ENCODE results near the gene RPL5. TPM values are rescaled to one million over a fixed set of nuclear protein-coding genes. Genes with fewer than 3 reads are reported as not detected.
A peak's percentile ranks its signal among the peaks of the same experiment; 100 is the strongest.

RPL5 gene
- polyA plus RNA-seq, 1 donor (not counting 4 experiments of a cell fraction or from before 2014, with no cell fraction given) = 2,236 TPM

DNA sequence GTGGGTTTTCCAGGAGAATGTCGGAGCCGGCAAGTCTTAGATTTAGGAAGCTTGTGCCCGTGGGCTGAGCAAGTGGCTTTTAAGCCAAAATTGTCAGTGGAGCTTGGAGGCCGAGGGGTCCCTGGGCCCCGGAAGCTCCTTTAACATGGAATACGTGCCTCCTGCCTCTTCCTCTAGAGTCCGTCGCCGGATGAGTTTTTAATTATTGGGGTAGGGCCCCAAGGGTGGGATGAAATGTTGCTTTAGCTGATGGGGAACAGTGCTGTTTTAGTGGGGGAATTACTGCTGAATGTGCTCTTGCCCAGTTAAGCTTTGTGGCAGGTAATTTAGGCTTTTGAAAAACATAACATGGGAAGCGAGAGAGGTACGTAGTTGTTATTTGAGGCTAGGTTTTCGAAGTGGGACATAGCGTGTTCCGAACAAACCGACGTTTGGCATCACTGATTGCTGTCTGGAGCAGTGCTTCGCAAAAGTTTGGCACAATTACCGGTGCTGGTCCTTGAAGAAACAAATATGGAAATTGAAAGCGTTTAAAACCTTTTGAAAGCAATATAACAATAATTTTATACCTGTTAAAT, 786 bp downstream of the RPL5 start:
- FAIRE-seq (no peak), DNase-seq (ENCODE audit: low read depth, low spot score) (no peak)
- dilution Hi-C loops (cut with MboI; ENCODE audit: extremely low pct_ligation_motif_present, low sequenced_read_pairs) = no loop called here
- Histone ChIP-seq H3K27me3 (ENCODE audit: control insufficient read depth, extremely low read depth, insufficient read depth, low read length) (no peaks in the 10 kb centered on the region), H3K9ac (ENCODE audit: control insufficient read depth, extremely low read depth, insufficient read depth, low read length) (peak overlapping the region; percentile 100), H3K36me3 (ENCODE audit: control insufficient read depth in 2 of 2, extremely low read depth in 1 of 2, insufficient read depth in 2 of 2, low read length in 2 of 2) (peaks cover 14 to 16% of the 10 kb centered on the region in 2 experiments), H3K4me2 (ENCODE audit: control insufficient read depth, extremely low read depth, insufficient read depth, low read depth, low read length) (peak overlapping the region; percentile 90), H3K4me3 (ENCODE audit: control insufficient read depth in 2 of 3, extremely low read depth in 1 of 3, insufficient read depth in 2 of 3, low read depth in 1 of 3, low read length in 3 of 3) (peak overlapping the region; percentile 98 to 100 (median 99)), H3K27ac (ENCODE audit: control insufficient read depth, insufficient read depth, low read length) (peak overlapping the region; percentile 98), H3K9me3 (ENCODE audit: control insufficient read depth, low read depth, low read length) (no peaks in the 10 kb centered on the region), H3K9me1 (ENCODE audit: control insufficient read depth, extremely low read depth, insufficient read depth, low read length) (no peaks in the 10 kb centered on the region), H2AFZ (ENCODE audit: control insufficient read depth, low read length) (no peak overlapping the region), H4K20me1 (ENCODE audit: control insufficient read depth, extremely low read depth, insufficient read depth, low read length) (peaks cover 22% of the 10 kb centered on the region), H3K4me1 (ENCODE audit: control insufficient read depth, extremely low read depth, insufficient read depth, low read length) (peaks cover 21% of the 10 kb centered on the region), H3K79me2 (ENCODE audit: control insufficient read depth, insufficient read depth, low read length) (peaks cover 58% of the 10 kb centered on the region)
- TF ChIP-seq CTCF (optimal IDR thresholded peaks at IDR 0.05 in 1 of 3, IDR thresholded peaks at IDR 0.05 in 1 of 3, conservative IDR thresholded peaks at IDR 0.05 in 1 of 3; ENCODE audit: extremely low read depth in 1 of 3, insufficient read depth in 2 of 3, low read length in 3 of 3) = no peak
- TF ChIP-seq EZH2 (IDR thresholded peaks at IDR 0.05; ENCODE audit: low read length) = no peak

DNA sequence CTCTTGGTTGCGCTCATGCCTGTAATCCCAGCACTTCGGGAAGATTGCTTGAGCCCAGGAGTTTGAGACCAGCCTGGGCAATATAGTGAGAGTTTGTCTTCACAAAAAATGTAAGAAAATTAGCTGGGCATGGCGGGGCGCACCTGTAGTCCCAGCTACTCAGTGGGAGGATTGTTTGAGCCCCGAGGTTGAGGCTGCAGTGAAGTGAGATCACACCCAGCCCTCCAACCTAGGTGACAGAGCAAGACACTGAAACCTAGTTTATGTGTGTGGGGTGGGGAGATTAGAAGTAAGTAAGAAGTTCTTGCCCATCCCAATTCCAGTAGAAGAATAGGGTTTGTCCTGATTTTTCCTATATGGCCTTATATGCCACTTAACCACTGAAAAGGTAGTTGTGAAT, 2.0 kb downstream of the RPL5 start:
- no peak for TF ChIP-seq EZH2 (IDR thresholded peaks at IDR 0.05; ENCODE audit: low read length)
- no peak for TF ChIP-seq CTCF (optimal IDR thresholded peaks at IDR 0.05 in 1 of 3, IDR thresholded peaks at IDR 0.05 in 1 of 3, conservative IDR thresholded peaks at IDR 0.05 in 1 of 3; ENCODE audit: extremely low read depth in 1 of 3, insufficient read depth in 2 of 3, low read length in 3 of 3)
- H3K9ac ChIP-seq (ENCODE audit: control insufficient read depth, extremely low read depth, insufficient read depth, low read length) = peak overlapping the region; percentile 100
- H3K27me3 ChIP-seq (ENCODE audit: control insufficient read depth, extremely low read depth, insufficient read depth, low read length) = no peaks in the 10 kb centered on the region
- FAIRE-seq = no peak
- DNase-seq (ENCODE audit: low read depth, low spot score) = no peak
- H3K9me3 ChIP-seq (ENCODE audit: control insufficient read depth, low read depth, low read length) = no peaks in the 10 kb centered on the region
- H3K27ac ChIP-seq (ENCODE audit: control insufficient read depth, insufficient read depth, low read length) = peak overlapping the region; percentile 98
- no peaks in the 10 kb centered on the region for H3K9me1 ChIP-seq (ENCODE audit: control insufficient read depth, extremely low read depth, insufficient read depth, low read length)
- no peak overlapping the region for H2AFZ ChIP-seq (ENCODE audit: control insufficient read depth, low read length)
- dilution Hi-C loops (cut with MboI; ENCODE audit: extremely low pct_ligation_motif_present, low sequenced_read_pairs) = no loop called here
- peaks cover 32% of the 10 kb centered on the region for H4K20me1 ChIP-seq (ENCODE audit: control insufficient read depth, extremely low read depth, insufficient read depth, low read length)
- H3K36me3 ChIP-seq (ENCODE audit: control insufficient read depth in 2 of 2, extremely low read depth in 1 of 2, insufficient read depth in 2 of 2, low read length in 2 of 2) = peaks cover 16 to 20% of the 10 kb centered on the region in 2 experiments
- peaks cover 24% of the 10 kb centered on the region for H3K4me1 ChIP-seq (ENCODE audit: control insufficient read depth, extremely low read depth, insufficient read depth, low read length)
- H3K79me2 ChIP-seq (ENCODE audit: control insufficient read depth, insufficient read depth, low read length) = peaks cover 70% of the 10 kb centered on the region
- H3K4me3 ChIP-seq (ENCODE audit: control insufficient read depth in 2 of 3, extremely low read depth in 1 of 3, insufficient read depth in 2 of 3, low read depth in 1 of 3, low read length in 3 of 3) = peak overlapping the region; percentile 98 to 100 (median 99)
- H3K4me2 ChIP-seq (ENCODE audit: control insufficient read depth, extremely low read depth, insufficient read depth, low read depth, low read length) = peak overlapping the region; percentile 90

Measured in keratinocyte (primary cell).